Renal cortical epithelial cell (primary cell): ENCODE measurements around the gene FLVCR2. TPM values are rescaled to one million over a fixed set of nuclear protein-coding genes. Genes with fewer than 3 reads are reported as not detected.
"Not testable (repeated sequence)": the region's sequence is repeated elsewhere in the genome, so short reads cannot be mapped to it uniquely, and the experiment has no call there.

Experiments used
- DNase-seq: peaks from one replicate; pipeline ENCODE4 v3.0.0-alpha.2; 2011; ENCODE audit warnings: low read depth
- total RNA-seq: library from RNA; depleted of rRNA; stranded (reverse); fragments of >200 nt; gene quantifications from 2 replicates; pipeline ENCODE4 v1.2.3, GENCODE V29; 2014

FLVCR2 gene
- total RNA-seq, 1 donor from 2014 or later: 3.4 TPM

DNA sequence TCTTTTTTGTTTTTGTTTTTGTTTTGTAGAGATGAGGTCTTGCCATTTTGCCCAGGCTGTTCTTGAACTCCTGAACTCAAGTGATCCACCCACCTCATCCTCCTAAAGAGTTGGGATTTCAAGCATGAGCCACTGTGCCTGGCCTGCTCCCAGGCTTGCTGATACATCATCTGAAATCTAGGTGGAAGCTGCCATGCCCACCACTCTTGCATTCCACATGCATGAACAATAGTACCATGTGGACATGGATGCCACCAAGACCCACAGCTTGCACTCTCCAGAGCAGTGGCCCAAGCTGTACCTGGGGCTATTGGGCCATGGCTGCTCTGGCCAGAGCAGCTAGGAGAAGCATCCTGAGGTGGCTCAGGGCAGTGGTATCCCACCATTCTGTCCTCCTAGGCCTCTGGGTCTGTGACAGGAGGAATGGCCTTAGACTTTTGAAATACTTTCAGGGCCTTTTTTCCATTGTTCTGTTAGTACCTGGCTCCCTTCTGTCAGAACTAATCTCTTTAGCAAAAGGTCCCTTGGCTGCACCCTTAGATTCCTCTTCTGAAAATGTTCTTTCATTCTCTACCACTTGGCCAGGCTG, 13.7 kb downstream of the FLVCR2 start:
- no peak for DNase-seq

GRCh38 chr14:75595226-75595625, 16.8 kb downstream of the FLVCR2 start:
- no peak for DNase-seq

DNA sequence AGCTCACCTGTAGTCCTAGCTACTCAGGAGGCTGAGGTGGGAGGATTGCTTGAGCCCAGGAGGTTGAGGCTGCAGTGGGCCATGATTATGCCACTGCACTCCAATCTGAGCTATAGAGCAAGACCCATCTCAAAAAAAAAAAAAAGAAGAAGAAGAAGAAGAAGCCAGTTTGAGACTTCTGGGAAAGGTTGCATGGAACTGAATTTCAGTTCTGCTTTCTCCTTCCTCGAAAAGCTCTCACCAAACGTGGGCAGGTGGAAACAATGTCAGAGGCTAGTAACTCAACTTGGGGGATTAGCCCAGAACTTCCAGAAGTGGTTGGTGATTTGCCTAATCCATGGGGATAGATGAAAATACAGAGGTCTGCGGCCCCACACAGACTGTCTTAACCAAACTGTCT, 18.7 kb downstream of the FLVCR2 start:
- DNase-seq: no peak

- not testable (repeated sequence) for DNase-seq
Observed at GRCh38 chr14:75600100-75600499, 21.7 kb downstream of the FLVCR2 start.

DNA sequence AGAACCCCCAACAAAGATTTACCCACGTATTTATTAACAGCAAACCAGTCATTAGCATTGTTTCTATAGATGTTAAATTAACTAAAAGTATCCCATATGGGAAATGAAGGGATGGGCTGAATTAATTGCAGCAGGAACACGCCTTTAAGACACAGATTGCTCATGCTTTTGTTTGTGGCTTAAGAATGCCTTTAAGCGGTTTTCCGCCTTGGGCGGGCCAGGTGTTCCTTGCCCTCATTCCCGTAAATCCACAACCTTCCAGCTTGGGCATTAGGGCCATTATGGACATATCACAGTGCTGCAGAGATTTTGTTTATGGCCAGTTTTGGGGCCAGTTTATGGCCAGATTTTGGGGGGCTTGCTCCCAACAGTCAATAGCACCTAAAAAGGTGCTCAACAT, 22.6 kb downstream of the FLVCR2 start:
- DNase-seq: not testable (repeated sequence)

DNA sequence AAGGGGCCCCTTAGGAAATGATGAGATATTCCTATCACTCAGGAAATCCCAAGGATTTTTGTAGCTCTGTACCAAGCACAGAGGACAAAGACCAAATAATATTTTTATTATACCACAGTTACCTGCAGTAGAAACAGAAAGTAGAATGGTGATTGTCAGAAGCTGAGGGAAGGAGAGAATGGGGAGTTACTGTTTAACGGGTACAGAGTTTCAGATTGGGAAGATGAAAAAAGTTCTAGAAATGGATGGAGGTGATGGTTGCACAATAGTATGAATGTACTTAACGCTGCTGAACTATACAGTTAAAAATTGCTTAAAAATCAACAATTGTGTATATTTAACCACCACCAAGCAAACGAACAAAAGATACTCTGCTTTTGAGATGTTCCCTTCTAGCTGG, 24.1 kb downstream of the FLVCR2 start:
- DNase-seq: no peak

DNA sequence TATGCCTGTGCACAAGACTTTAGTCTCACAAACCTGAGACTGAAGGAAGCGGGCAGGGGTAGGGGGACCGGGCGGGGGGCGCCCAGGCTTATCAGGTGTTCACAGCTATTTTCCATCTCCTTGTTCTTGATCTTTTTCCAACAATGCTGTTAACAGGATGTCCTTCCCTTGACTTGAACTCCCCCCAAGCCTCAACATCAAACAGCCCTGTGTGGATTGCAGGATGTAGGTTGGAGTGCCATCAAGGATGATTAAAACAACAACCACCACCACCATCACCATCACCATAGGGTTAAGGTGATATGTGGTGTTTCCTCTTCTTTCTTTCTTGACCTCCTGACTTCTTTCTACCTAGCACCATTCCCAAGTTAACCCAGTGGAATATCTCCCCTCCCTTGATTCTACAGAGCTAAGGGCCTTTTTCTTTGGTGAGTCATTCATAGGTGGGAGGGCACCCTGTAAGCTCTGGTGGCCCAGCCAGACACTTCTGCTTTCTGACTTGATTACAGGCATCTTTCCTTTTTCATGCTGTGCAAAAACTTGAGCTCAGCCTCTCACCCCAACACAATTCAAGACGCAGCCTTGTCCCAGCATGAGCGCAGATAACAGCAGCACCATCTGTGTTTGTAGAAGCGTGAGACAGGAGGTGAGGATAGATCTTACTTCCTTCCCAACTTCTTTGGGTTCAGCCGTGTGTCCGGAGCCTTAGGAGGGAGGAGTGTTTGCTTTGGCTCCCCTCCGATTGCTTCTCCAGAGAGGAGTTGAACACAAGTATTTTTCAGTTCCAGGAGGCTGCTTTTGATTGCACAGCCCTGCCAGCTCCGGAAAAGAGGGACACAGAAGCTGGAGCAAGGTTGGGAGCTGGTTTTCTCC, 26.8 kb downstream of the FLVCR2 start:
- peak; percentile 54 for DNase-seq

DNA sequence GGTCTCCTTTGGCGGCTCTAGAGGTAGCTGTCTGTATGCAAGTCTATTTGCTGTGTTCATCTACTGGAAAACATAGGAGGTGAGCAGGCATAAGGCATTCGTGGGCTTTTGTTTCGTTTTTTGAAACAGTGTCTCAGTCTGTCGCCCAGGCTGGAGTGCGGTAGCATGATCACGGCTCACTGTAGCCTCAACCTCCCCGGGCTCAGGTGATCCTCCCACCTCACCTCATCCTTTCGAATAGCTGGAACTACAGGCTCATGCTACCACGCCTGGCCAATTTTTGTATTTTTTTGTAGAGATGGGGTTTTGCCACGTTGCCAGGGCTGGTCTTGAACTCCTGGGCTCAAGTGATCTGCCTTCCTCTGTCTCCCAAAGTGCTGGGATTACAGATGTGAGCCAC, 27.5 kb downstream of the FLVCR2 start:
- DNase-seq: no peak

DNA sequence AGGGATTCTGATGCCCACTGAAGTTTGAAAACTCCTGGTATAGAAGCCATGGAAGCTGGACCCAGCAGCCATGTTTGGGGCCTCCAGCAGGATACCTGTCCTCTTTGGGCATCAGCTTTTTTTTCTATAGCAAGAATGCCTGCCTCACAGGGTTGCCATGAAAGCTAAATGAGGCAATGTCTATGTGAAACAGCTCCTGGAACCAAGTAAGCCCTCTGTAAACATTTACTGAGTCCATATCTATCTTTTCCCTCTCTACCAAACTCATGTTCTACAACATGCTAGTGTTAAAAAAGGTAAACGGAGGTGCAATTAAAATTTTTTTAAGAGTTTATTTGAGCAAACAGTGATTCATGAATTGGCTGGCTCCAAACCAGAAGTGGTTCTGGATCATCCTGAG, 28.6 kb downstream of the FLVCR2 start:
- DNase-seq: no peak

DNA sequence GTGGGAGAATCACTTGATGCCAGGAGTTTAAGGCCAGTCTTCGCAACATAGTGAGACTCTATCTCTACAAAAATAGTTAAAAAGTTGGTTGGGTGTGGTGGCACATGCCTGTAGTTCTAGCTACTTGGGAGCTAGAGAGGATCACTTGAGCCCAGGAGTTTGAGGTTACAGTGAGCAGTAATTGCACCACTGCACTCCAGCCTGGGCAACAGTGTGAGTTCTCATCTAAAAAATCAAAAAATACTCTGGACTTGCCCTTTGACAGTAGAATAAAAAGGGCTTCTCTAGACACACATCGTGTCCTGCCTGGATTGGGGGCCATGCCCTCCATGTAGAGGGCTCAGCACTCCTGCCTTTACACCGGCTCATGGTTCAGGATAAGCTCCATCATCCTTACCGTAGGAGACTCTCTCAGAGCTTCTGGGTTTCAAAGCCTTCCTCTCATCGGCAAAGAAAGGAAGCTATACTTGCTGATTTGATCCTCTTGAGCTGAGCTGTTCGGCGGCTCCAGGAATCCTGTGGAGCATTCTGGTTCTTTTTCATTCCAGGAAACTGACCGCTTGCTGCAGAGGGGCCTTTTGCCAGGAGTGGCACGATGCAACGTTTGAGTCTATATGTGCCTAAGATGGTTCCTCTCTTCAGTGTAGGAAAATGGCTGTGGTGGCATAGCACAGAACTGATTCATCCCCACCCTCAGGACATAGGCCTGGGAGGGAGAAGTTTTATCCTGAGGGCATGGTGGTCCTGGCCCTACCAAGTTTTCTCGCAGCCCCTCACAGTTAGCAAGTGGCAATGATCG, 29.6 kb downstream of the FLVCR2 start:
- DNase-seq: no peak

- DNase-seq: no peak
Observed at GRCh38 chr14:75609116-75609515, 30.7 kb downstream of the FLVCR2 start.

DNA sequence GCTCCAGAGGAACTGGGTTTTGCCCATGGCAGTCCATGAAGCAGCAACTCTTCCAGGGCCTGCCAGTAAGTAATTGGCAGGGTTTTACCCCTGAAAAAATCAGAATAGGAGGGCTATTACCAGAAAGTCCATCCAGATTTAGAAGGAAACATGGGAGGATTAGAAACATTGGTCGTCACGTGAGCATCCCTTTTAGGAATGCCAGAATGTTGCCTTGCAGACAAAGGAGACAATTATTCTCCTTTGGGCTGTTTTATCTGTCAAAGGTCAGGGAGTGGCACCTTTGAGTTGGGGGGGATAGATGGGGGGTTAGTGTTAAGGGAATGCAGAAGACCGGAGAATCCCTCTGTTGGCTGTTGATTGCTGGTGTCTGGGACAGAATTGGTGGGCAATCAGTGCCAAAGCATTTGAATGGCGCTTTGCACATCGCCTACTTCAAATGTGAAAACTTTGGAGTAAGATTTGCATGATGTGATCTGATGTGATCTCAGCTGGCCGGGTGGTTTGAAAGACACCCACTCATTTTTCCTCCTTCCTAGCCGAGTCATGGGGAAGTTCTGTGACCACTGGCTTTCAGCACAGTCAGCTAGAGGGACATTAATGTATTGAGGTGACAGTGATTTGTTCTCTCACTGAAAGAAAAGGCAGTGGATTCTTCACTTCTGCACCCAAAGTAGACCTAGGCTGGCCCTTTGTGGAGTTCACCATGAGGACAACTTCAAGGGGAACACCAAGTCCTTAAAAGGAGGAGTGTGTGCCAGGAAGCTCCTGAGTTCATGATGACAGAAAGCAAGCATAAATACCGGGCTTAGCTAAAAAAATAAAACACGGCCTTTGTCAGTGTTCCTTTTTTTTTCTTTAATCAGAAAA, 31.4 kb downstream of the FLVCR2 start:
- DNase-seq: peak; percentile 6

DNA sequence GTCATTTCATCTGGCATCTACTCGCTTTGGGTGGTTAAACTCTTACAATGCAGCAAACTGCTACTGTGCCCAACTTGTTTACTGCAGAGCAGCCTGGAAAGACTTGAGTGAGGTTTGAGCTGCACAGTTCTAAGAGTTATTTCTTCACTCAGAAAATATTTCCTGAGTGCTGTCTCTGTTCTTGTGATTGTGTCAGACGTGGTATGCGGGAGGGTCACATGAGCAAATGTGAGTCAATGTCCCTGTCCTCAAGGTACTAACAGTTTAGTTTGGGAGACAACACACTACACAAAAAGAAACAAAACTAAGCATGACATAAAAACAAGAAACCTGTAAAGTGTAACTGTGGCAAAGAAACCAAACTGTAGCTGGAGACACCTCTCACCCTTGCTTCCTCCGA, 32.4 kb downstream of the FLVCR2 start:
- DNase-seq: peak; percentile 15

GRCh38 chr14:75612157-75612556, 33.7 kb downstream of the FLVCR2 start:
- DNase-seq: no peak

DNA sequence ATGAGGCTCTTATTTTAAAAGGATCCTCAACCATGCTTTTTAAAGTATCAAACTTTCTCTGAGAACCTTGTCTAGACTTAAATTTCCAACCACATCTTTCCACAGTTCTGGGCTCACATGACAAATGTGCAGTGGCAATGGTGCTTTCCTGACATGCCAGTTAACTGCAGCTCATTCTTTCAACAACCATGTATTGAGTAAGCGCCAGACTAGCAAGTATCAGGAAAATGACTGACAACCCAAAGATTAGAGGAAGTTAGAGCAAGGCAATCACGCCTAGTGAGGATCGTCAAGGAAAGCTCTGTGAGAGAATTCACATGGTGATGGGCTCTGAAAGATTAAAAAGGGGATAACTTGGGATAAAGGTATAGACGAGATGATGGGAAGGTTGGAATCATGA, 35.8 kb downstream of the FLVCR2 start:
- DNase-seq: no peak

DNA sequence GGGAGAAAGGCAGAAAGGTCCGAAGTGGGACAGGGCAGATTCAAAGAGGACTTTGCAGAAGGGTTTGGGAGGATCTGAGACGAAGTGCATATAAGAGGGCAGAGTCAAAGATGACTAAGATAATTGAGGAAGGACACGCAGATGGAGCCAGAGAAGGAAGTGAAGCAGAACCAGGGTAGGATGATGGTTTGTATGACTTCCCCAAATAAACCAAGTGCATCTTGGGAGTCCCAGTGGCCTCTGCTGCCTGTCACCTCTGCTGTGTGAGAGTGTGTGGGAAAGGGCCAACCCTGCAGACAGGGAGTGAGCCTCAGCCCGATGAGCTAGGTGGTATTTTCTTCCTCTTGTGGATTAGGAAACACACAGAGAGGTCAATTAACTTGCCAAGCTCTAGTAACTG, 36.8 kb downstream of the FLVCR2 start:
- no peak for DNase-seq

DNA sequence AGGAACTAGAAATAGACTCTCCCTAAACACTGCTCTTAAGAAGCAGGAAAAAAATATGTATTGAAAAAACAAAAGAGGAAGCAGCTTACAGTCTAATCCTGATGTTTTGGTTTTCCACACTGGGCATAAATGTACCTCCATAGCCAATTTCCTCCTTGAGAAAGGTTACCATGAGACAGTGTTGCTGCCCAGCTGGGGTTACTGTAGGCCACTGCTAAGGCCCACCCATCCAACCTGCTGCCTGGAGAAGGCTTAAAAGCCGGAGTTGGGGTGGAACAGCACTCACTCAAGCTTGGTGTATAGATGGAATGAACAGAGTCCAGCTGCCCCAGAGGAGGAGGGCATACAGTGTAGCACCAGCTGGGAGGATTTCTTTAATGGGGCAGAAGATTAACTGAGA, 41.1 kb downstream of the FLVCR2 start:
- DNase-seq: no peak

DNA sequence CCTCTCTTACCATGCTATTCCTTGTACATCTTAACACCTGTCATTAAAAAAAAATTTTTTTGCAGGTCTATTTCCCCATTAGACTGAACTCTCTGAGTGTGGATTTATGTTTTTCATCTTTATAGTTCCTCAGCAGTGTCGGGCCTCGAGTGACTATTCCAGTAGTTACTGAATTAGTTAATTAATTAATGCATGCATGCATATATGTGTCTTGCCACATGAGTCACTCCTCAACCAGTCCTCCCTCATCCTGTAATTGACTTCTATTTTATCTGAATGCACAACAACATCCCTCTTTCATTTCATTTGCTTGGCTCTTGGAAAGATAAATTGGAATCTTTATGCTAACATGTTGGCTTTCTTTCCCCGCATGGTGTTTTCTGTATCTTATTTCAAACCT, 46.6 kb downstream of the FLVCR2 start:
- DNase-seq: no peak

GRCh38 chr14:75626396-75626795, 48.0 kb downstream of the FLVCR2 start:
- no peak for DNase-seq

GRCh38 chr14:75626863-75627262, 48.4 kb downstream of the FLVCR2 start:
- no peak for DNase-seq

- no peak for DNase-seq
Observed at GRCh38 chr14:75627406-75627805, 49.0 kb downstream of the FLVCR2 start.

DNA sequence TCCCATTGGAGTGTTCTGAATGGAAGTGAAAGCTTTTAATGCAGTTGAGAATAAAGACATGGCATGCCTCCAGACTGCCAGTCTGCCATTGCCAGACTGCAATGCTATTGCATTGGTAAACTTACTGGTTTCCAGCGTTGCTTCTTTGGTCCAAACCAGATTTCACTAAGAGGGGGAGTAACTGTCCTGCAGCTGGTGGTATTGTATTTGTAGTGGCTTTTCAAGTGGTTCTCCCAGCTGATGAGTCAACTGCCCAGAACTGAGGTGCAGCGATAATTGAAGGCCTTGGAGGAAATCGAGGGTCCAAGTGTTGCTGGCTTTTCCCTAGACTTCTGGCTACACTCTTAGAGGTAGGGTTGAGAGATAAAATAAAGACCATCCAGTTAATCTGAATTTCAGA, 50.4 kb downstream of the FLVCR2 start:
- no peak for DNase-seq
